Ishikawa (cell line): ENCODE data around the gene RIPK3.

Experiments
- CEBPB ChIP-seq: IDR thresholded peaks from 2 replicates; pipeline ENCODE4 v1.6.1; 2012
- EGR1 ChIP-seq: IDR thresholded peaks from 2 replicates; pipeline ENCODE4 v1.6.1; 2012
- EP300 ChIP-seq: IDR thresholded peaks from 2 replicates; pipeline ENCODE4 v1.6.1; 2012; ENCODE audit warnings: borderline replicate concordance
- FOXM1 ChIP-seq: IDR thresholded peaks from 2 replicates; pipeline ENCODE4 v1.6.1; 2012; ENCODE audit warnings: low read depth, borderline replicate concordance
- MAX ChIP-seq: IDR thresholded peaks from 2 replicates; pipeline ENCODE4 v1.6.1; 2012
- NFIC ChIP-seq: IDR thresholded peaks from 2 replicates; pipeline ENCODE4 v1.6.1; 2012
- RAD21 ChIP-seq: IDR thresholded peaks from 2 replicates; pipeline ENCODE4 v1.6.1; 2012; ENCODE audit warnings: low read depth
- TCF12 ChIP-seq: IDR thresholded peaks from 2 replicates; pipeline ENCODE4 v1.6.1; 2012; ENCODE audit warnings: low read depth
- TEAD4 ChIP-seq: IDR thresholded peaks from 2 replicates; pipeline ENCODE4 v1.6.1; 2012
- YY1 ChIP-seq: IDR thresholded peaks from 2 replicates; pipeline ENCODE4 v1.6.1; 2012; ENCODE audit warnings: low read depth
- ZBTB7A ChIP-seq: IDR thresholded peaks from 2 replicates; pipeline ENCODE4 v1.6.1; 2012; ENCODE audit warnings: low read depth
- TF ChIP-seq, protein P1 (sequence below): IDR thresholded peaks from 2 replicates; pipeline ENCODE4 v1.6.1; 2012; ENCODE audit warnings: low read depth, mild to moderate bottlenecking
- TF ChIP-seq, protein P2 (sequence below): IDR thresholded peaks from 2 replicates; pipeline ENCODE4 v1.6.1; 2012

- TF ChIP-seq EP300 (no peak), TCF12 (no peak), CEBPB (no peak), MAX (no peak), YY1 (no peak), ZBTB7A (no peak), EGR1 (no peak), RAD21 (no peak), TEAD4 (no peak), NFIC (no peak), FOXM1 (no peak)
- TF ChIP-seq, protein P1, sequence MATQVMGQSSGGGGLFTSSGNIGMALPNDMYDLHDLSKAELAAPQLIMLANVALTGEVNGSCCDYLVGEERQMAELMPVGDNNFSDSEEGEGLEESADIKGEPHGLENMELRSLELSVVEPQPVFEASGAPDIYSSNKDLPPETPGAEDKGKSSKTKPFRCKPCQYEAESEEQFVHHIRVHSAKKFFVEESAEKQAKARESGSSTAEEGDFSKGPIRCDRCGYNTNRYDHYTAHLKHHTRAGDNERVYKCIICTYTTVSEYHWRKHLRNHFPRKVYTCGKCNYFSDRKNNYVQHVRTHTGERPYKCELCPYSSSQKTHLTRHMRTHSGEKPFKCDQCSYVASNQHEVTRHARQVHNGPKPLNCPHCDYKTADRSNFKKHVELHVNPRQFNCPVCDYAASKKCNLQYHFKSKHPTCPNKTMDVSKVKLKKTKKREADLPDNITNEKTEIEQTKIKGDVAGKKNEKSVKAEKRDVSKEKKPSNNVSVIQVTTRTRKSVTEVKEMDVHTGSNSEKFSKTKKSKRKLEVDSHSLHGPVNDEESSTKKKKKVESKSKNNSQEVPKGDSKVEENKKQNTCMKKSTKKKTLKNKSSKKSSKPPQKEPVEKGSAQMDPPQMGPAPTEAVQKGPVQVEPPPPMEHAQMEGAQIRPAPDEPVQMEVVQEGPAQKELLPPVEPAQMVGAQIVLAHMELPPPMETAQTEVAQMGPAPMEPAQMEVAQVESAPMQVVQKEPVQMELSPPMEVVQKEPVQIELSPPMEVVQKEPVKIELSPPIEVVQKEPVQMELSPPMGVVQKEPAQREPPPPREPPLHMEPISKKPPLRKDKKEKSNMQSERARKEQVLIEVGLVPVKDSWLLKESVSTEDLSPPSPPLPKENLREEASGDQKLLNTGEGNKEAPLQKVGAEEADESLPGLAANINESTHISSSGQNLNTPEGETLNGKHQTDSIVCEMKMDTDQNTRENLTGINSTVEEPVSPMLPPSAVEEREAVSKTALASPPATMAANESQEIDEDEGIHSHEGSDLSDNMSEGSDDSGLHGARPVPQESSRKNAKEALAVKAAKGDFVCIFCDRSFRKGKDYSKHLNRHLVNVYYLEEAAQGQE, result no peak
- TF ChIP-seq, protein P2, sequence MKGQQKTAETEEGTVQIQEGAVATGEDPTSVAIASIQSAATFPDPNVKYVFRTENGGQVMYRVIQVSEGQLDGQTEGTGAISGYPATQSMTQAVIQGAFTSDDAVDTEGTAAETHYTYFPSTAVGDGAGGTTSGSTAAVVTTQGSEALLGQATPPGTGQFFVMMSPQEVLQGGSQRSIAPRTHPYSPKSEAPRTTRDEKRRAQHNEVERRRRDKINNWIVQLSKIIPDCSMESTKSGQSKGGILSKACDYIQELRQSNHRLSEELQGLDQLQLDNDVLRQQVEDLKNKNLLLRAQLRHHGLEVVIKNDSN, result no peak
Observed at GRCh38 chr14:24325041-24325530, 14.7 kb downstream of the RIPK3 start.
